GM21526 (cell line): Measurements from ENCODE around the gene PITPNB.
A peak's percentile ranks its signal among the peaks of the same experiment; 100 is the strongest.

Experiments used
- ATAC-seq: cut with Tn5 transposase; IDR thresholded peaks from one replicate; pipeline ENCODE4 v1.9.1; 2021; ENCODE audit warnings: moderate library complexity; ENCODE audit not compliant: unreplicated experiment, low FRiP score

PITPNB gene

GRCh38 chr22:27919222-27919941 is at the start of gene PITPNB:
Gene PITPNB (minus strand): TSS chr22:27919256. CDS start chr22:27919191, 65 bp downstream.
- ATAC-seq: peak; percentile 77

GRCh38 chr22:27966168-27967064 is 47.4 kb upstream of the PITPNB start:
- no peak for ATAC-seq

GRCh38 chr22:27962268-27963044 is 43.4 kb upstream of the PITPNB start:
- ATAC-seq: no peak

GRCh38 chr22:27961680-27962079 is 42.6 kb upstream of the PITPNB start:
- no peak for ATAC-seq

GRCh38 chr22:27961182-27961581 is 42.1 kb upstream of the PITPNB start:
- ATAC-seq: no peak

- ATAC-seq: no peak
These were observed 40.5 kb upstream of the PITPNB start for GRCh38 chr22:27959335-27960090.

GRCh38 chr22:27952779-27953178 is 33.7 kb upstream of the PITPNB start:
- no peak for ATAC-seq

GRCh38 chr22:27952091-27952490 is 33.0 kb upstream of the PITPNB start:
- ATAC-seq: no peak

GRCh38 chr22:27949421-27949820 is 30.4 kb upstream of the PITPNB start:
- no peak for ATAC-seq

GRCh38 chr22:27948569-27948968 is 29.5 kb upstream of the PITPNB start:
- no peak for ATAC-seq

- ATAC-seq: no peak
These were observed 28.4 kb upstream of the PITPNB start for GRCh38 chr22:27947448-27947847.

GRCh38 chr22:27941143-27941542 is 22.1 kb upstream of the PITPNB start:
- no peak for ATAC-seq

GRCh38 chr22:27937453-27937852 is 18.4 kb upstream of the PITPNB start:
- no peak for ATAC-seq

GRCh38 chr22:27935897-27936296 is 16.8 kb upstream of the PITPNB start:
- ATAC-seq: no peak

GRCh38 chr22:27934069-27934468 is 15.0 kb upstream of the PITPNB start:
- no peak for ATAC-seq

- ATAC-seq: no peak
These were observed 14.3 kb upstream of the PITPNB start for GRCh38 chr22:27933186-27933983.

GRCh38 chr22:27930331-27931060 is 11.4 kb upstream of the PITPNB start:
- no peak for ATAC-seq

- ATAC-seq: no peak
These were observed 8.6 kb upstream of the PITPNB start for GRCh38 chr22:27927608-27928007.

- no peak for ATAC-seq
These were observed 6.3 kb upstream of the PITPNB start for GRCh38 chr22:27925331-27925730.
